GM11168 (cell line): ENCODE measurements around the gene LAMC3.

Experiments
- in situ Hi-C: fragments of 300-500 bp; cut with MboI; formaldehyde crosslinking; loops from one replicate; pipeline ENCODE4 v1.12.0; 2022; ENCODE audit warnings: low sequenced_read_pairs; ENCODE audit not compliant: unreplicated experiment

LAMC3 gene

DNA sequence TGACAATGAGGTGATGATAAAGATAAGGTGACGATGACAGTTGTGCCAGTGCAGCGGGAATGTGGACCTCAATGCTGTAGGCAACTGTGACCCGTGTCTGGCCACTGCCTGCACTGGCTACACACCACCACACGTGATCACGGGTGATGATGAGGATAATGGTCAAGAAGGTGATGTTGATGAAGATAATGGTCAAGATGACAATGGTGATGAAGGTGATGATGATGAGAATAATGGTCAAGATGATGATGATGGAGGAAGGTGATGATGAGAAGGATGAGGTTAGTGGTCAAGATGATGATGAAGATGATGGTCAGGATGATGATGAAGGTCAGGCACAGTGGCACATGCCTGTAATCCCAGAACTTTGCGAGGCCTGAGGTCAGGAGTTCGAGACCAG, 56.6 kb downstream of the LAMC3 start:
- in situ Hi-C loops, result no loop called here

DNA sequence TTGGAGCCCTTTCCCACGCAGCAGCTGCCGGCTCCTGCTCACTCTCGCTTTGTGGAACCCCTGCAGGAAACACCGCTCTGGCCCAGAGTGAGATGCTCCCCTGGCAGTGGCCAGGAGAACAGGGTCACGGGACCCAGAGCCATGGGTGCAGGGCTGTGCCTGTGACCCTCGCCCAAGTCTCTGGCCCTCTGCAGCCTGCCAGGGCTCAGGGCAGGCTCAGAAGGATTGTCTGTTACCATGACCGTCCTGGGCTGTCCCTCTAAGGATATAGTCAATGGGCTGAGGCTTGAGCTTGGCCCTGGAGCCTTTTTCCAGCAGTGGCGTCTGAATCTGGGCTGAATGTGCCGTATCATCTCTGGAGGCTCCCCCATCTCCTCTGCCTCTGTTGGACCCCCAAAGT, 58.7 kb downstream of the LAMC3 start:
- in situ Hi-C loops, result no loop called here

DNA sequence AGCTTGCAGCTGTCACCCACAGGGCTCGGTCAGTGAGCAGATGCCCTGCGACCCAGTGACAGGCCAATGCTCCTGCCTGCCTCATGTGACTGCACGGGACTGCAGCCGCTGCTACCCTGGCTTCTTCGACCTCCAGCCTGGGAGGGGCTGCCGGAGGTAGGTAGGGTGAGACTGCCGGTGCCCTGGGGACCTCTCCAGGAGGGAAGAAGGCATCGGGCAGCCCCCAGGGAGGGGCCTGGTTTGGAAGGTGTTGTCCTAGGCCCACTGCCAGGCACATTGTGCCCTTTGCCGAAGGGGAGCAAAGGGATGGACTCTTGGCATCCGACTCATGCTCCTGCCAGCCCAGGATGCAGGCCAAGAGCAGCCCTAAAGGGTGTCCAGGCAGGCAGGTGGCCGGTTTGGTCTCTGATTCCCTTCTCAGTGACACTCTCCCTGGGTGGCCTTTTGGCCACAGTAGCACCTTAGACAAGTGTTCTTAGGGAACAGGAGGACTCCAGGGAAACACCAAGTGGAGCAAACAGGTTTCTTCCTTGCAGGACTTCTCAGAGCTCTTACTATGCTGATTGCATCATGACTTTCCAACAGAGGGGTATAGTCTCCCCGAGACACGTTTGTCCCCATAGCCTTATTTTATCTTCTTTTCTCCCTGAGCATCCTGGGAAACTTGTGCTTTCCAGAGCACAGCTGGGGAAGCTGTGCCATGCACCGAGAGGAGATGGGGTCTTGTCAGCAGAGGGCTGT, 59.3 kb downstream of the LAMC3 start:
- in situ Hi-C loops, result no loop called here

DNA sequence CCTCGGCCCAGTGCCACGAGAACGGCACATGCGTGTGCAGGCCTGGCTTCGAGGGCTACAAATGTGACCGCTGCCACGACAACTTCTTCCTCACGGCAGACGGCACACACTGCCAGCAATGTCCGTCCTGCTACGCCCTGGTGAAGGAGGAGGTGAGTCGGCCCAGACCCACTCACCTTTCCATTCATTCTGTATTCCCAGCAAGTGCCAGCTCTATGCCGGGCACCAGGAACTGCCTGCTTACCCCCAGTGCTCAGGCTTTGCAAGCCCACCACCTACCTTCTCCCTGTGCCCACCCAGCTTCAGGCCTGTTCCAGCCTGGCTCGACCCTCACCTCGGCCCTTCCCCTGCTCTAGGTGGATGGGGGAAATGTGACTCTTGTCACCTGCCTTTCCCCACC, 60.7 kb downstream of the LAMC3 start:
- in situ Hi-C loops, result no loop called here

DNA sequence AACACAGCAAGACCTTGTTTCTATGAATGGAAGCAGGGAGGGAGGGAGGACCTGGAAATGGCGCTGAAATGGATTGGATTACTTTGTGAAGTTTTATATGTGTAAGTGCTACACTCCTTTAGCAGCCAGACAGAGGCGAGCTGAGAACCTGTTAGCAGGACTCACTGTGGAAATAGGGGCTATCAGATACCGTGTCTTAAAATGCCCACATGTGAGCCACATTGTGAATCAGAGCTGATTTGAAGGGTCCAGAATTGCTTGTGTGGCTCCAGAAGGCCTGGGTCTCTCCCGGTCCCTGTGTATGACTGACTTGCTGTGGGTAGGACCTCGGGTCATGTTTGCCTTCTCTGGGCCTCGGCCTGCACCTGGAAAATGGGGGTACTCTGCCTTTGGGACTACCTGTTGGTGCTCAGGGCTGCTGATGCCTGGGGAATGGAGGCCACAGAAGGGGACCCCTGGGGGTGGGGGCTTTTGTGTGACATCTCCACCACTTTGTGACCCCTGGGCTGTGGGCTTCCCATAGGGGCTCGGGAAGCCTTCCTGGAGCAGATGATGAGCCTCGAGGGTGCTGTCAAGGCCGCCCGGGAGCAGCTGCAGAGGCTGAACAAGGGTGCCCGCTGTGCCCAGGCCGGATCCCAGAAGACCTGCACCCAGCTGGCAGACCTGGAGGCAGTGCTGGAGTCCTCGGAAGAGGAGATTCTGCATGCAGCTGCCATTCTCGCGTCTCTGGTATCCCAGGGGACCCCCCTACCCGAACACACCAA, 63.3 kb downstream of the LAMC3 start:
- in situ Hi-C loops, result no loop called here

DNA sequence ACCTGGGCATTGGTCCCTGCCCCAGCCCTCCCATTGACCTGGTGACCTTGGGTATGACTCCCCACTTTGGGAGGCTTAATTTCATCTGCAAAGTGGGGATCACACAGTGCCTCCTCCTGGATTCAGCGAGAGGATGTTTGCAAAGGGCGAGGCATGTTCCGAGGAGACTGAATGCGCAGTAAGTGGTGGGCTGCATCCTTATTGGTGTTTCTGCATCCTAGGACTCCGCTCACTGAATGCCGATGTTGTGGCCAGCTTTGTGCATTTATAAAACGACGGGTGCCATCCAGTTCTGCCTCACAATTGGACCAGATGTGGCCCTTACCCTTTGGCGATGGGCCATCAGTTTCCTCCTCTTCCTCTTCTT, 63.9 kb downstream of the LAMC3 start:
- in situ Hi-C loops, result no loop called here

DNA sequence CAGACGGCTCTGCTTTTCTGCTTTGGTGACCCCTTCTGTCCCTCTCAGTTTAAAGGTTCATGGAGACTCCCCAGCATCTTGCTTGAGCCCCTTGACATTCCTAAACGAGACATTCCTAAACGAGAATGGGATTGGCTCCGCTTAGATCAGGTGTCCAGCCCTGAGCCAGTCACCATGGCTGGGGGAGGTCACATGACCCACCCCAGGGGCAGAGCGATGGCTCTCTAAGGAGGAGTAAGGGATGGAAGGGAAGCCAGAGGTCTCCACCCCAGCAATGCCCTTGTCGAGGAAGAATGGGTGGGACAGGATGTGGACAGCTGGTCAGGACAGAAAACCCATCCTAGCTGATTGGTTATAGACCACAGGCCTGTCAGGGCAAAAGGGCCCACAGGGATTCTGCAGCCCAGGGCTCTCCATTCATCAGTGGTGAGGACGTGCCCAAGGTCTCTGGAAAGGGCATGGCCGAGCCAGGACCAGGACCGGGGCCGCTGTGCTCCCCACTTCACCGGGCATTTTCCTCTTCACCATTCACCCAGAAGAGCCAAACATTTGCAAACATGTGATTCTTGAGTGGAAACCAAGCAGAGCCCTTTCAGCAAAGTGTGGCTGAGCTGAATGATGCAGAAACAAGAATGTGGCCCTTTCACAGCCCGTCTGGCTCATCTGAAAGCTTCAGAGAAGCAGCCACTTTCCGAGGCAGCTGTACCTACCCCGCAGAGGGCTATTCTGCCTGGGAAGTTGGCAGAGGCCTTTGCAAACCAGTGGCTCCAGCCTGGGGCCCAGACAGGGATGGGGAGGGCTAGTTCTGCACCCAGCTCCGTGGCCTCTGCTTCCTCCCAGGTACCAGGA, 67.6 kb downstream of the LAMC3 start:
- in situ Hi-C loops, result no loop called here

DNA sequence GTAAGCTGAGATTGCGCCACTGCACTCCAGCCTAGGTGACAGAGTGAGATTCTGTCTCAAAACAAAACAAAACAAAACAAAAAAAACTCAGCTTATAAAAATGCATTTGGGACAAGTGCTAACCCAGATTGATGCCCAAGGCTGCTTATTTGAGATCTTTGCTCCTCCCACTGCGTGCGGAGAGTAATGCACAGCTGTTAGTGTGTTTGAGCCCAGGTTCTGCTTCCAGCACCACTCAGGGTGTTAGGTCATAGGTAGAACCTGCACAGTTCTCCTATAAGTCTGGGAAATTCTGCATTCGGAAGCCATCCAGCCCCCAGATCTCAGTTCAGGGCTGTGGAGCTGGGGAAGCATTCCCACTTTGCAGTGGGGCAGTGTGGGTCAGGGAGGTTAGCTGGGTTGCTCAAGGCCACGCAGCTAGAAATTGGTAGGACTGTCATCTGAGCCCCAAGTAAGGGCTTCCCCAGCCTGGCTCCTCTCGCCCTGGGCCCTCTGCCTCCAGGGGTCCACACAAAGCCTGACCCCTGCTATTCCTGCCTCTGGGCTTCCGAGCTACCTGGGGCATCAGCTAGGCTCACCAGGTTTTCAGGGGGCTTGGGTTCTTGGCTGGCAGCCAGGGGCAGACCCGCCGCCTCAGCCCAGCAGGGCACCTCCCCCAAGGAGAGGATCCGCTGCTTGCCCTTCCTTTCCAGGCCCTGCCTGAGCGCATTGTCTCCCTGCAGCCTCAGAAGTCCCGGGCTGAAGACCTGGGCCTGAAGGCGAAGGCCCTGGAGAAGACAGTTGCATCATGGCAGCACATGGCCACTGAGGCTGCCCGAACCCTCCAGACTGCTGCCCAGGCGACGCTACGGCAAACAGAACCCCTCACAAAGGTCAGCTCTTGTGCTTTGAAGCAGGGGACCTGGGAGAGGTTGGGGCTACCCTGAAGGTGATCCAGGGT, 69.7 kb downstream of the LAMC3 start:
- in situ Hi-C loops, result no loop called here

DNA sequence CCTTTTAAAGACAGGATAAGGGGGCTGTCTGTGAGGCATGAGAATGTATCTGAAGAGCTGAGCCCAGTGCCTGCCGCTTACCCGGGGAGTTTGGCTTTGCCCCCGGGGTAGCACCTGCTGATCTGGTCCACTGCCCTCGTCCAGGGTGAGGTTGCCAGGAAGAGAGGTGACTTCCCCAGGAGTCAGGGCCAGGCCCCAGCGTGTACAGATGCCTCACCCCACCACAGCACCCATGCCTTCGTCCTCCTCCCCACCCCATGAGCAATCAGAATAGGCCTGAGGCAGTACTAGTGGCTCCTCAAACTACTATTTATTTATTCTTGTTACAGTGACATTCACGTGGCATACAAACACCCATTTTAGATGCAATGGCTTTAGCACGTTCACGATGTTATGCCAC, 71.6 kb downstream of the LAMC3 start:
- in situ Hi-C loops, result no loop called here

DNA sequence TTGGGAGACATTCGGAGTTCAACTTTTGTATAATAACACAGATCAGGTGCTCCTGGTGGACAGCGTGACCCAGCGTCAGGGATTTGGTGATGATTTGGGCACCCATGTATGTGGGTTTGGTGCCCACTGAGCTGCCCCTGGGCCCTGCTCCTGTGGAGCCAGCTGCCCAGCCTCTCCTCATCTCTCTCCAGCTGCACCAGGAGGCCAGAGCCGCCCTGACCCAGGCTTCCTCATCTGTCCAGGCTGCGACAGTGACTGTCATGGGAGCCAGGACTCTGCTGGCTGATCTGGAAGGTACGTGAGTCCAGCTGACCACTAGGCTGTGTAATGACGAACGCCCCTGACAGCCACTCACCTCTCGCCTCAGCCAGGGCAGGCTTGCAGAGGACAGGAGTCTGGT, 72.9 kb downstream of the LAMC3 start:
- in situ Hi-C loops, result no loop called here

DNA sequence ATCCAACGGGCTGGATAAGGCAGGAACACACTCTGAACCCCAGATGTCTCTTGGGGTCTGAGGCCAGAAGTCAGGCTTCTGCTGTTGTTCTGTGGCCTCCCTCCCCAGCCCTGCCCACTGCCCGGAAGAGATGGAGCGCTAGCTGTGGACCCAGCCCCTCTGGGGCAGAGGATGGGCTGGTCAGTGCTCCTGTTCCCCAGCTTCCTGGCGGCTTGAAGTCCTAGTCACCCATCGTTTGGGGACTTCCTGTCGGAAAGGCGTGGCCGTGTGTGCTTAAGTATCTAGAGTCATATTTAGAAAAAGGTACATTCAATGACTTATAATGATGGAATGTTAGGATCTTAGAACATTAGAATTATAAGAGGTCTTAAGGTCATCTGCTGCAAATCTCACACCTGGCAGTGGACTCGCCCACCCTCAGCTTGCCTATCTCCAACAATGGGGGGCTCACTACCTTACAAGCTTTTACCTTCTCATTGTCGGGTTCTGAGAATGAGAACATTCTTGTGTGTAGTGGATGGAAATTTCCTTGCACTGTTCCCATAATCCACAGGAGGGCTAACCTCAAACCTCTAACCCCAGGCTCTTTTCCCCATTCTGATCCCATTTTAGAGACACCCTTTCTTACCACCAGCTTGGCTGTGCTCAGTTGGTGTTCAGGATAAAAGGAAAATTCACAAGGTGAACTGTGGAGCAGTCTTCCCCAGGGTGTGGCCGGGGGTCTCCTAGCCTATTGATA, 74.0 kb downstream of the LAMC3 start:
- in situ Hi-C loops, result no loop called here

DNA sequence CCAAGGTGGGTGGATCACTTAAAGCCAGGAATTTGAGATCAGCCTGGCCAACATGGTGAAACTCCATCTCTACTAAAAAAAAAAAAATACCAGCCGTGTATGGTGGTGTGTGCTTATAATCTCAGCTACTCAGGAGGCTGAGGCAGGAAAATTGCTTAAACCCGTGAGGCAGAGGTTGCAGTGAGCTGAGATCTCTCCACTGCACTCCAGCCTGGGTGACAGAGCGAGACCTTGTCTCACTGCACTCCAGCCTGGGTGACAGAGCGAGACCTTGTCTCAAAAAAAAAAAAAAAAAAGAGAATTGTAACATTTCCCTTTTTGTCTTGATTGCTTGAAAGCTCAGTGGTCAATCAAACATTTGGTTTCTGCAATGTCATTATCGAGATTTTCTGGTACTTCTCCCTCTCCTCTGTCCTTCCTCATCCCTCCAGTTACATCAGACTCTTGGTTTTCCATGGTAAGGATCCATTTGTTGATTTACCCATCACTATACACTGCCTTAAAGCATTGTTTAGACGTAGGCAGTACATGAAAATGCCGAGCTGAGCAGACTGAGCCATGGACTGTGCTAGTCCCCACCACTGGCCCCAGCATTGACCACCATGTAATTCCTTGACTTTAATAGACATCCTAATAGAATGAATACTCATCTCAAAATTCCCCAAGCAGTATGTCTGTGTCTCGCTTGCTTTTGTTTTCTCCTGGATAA, 75.8 kb downstream of the LAMC3 start:
- in situ Hi-C loops, result no loop called here

DNA sequence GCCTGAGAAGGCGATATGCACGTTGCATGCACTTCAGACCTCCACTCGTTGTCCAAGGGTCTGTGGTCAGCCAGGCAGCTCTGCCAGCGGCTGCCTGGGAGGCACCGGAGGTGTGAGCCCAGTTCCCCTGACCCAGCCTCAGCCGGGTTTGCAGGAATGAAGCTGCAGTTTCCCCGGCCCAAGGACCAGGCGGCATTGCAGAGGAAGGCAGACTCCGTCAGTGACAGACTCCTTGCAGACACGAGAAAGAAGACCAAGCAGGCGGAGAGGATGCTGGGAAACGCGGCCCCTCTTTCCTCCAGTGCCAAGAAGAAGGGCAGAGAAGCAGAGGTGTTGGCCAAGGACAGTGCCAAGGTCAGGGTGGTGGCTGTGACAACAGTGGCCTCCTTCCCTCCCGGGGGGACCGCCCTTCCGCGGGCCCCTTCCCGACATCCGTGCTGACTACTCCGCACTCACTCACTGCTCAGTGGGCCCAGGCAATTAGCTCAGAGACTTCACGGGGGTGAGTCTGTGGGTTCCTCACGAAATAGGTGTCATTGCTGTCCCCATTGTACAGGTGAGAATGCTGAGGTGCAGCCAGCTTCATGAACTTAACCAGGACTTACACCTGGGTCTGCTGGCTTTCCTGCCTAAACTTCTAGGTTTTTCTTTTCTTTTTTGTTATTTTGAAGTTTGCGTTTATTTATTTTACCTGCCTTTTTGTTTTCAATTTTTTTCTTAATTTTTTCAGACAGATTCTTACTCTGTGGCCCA, 76.6 kb downstream of the LAMC3 start:
- in situ Hi-C loops, result no loop called here

DNA sequence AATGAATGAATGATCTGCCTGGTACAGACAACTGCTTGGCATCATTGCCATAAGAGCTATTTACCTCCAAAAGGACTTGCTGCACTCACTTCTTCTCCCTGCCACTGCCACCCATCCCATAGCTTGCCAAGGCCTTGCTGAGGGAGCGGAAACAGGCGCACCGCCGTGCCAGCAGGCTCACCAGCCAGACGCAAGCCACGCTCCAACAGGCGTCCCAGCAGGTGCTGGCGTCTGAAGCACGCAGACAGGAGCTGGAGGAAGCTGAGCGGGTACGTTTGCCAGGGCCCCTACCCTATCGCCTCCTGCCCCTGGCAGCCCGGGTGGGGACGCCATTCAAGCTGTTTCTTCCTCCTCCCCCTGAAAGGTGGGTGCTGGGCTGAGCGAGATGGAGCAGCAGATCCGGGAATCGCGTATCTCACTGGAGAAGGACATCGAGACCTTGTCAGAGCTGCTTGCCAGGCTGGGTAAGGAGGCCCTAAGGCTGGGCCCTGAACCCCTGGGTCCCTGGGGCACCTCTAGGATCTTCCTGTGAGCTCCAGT, 78.5 kb downstream of the LAMC3 start:
- in situ Hi-C loops, result no loop called here

DNA sequence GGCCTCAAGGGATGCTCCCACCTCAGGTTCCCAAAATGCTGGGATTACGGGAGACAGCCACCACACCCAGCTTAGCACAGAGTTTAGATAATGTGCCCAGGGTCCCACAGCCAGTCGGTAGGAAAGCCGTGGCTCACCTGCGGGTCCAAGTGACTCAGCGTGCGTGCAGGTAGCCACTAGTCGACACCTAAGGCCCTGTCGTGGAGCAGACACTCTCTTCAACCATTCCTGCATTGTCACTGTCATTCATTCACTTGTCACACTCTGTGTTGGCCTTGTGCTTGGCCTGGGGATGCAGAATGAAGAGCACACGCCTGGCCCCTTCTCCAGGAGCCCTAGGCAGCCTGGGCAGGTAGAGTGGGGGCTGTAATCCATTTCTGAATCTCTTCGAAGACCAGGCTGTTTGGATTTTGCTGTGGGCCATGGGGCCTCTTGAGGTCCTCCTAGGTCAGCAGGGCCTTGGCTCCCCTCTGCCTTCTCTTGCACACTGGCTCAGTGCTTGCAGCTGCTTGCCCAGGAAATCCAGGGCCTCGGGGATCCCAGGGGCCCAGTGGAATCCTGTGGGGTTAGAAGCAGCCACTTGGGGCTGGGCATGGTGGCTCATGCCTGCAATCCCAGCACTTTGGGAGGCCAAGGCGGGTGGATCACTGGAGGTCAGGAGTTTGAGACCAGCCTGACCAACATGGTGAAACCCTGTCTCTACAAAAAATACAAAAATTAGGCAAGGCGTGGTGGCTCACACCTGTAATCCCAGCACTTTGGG, 81.2 kb downstream of the LAMC3 start:
- in situ Hi-C loops, result no loop called here

DNA sequence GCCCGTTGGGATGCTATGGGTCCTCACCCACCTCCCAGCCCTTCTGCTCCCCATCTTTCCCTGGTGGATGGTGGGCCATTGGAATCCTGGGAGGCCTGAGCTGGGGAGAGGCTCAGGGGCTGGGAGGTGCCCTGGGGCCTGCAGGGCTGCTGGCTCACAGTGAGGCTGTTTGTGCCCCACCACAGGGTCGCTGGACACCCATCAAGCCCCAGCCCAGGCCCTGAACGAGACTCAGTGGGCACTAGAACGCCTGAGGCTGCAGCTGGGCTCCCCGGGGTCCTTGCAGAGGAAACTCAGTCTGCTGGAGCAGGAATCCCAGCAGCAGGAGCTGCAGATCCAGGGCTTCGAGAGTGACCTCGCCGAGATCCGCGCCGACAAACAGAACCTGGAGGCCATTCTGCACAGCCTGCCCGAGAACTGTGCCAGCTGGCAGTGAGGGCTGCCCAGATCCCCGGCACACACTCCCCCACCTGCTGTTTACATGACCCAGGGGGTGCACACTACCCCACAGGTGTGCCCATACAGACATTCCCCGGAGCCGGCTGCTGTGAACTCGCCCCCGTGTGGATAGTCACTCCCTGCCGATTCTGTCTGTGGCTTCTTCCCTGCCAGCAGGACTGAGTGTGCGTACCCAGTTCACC, 82.5 kb downstream of the LAMC3 start:
- in situ Hi-C loops, result no loop called here

DNA sequence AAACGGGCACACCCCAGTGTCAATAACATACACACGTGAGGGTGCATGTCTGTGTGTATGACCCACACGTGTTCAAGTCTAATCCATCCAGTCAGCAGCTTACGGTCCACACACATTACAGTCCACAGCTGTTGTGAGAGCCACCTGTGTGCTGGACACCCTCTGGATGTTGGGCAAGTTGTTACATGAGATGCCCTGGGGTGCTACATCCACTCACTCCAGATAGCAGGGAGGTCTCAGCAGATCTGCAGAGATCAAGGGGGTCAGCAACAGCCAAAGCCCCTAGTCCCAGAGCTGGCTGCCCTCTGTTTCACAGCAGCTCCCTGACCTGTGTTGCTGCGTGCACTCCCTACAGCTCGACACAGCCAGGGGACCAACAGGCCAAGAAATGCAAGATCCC, 83.1 kb downstream of the LAMC3 start:
- in situ Hi-C loops, result no loop called here
